Measurements from ENCODE around the gene KRT78. TPM values are rescaled to one million over a fixed set of nuclear protein-coding genes. Genes with fewer than 3 reads are reported as not detected.

KRT78 gene
- total and polyA plus RNA-seq, 9 of the 15 experiments (the other 6 are each of a cell fraction or from before 2014, with no cell fraction given), result not detected

DNA sequence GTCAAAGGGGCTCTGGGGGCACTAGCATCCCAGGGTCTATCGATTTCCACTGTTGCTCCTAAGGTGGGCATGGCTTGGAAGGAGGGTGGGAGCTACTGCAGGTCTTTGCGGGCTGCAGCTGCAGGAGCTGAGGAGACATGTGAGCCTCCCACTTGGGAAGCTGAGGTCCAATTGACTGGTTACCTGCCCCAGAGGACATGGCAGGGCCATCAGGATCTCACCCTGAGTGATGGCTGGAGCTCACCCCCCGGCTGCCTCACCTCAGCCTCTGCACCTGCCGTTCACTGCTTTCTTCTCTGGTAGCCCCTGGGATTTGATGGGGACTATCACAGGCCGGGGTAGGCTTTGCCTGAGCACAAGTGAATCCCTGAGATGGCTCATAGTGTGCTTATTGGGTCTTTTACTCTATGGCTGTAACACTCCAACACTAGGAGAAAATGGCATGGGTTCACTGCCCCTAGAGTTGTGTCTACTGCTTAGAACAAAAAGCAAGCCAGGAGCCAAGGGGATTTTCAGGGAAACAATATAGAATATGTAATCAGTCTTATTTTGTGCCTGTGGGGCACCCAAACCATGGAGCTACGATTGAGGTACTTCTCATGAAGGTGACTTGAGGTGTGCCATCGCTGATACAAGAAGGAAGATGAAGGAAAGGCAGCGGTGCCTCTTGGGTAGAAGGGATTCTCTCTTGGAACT, 31.6 kb downstream of the KRT78 start:
- 6% methylated on average over 8 of the region's 8 CpGs for WGBS (ENCODE audit: insufficient coverage, low coverage, missing lambda C conversion rate)

More for the DNA sequence above, 31.6 kb downstream of the KRT78 start:
- Histone ChIP-seq H3K79me2 (ENCODE audit: control insufficient read depth, insufficient read depth, low read length) (no peaks in the 10 kb centered on the region), H4K20me1 (replicated peaks; ENCODE audit: control insufficient read depth, insufficient read depth, low read length) (no peaks in the 10 kb centered on the region; the same call in 1 of the 2 replicates), H3K9ac (ENCODE audit: insufficient read depth in 1 of 2, low read depth in 2 of 2, low read length in 2 of 2) (no peak overlapping the region), H3K9me3 (replicated peaks; ENCODE audit: control insufficient read depth, insufficient read depth, low read depth, low read length) (no peaks in the 10 kb centered on the region), H3K9me1 (ENCODE audit: control insufficient read depth, insufficient read depth, low read length) (peaks cover 2% of the 10 kb centered on the region), H3K4me3 (no peak overlapping the region), H3K27me3 (ENCODE audit: control insufficient read depth in 2 of 2, insufficient read depth in 2 of 2, low read length in 2 of 2) (peaks cover 20 to 63% of the 10 kb centered on the region in 2 experiments), H3K27ac (ENCODE audit: extremely low read depth, low read depth, low read length) (no peak overlapping the region), H3K4me2 (ENCODE audit: insufficient read depth, low read length) (no peak overlapping the region), H3K4me1 (replicated peaks in 1 of 2; ENCODE audit: control insufficient read depth in 2 of 2, insufficient read depth in 2 of 2, low read length in 2 of 2) (no peaks in the 10 kb centered on the region; a peak in 3 of 5 replicates), H2AFZ (ENCODE audit: low read depth, low read length) (no peak overlapping the region), H3K36me3 (ENCODE audit: control insufficient read depth, insufficient read depth, low read length) (no peaks in the 10 kb centered on the region)
- POLR2A ChIA-PET, result interaction anchor here (0.6 to 0.7 kb wide), 2 partner anchors 9 to 48 kb away, joined by 3 to 4 read pairs; no protein-coding TSS in a partner anchor
- no TSS peak for BruUV-seq (replicated peaks)
- CTCF ChIA-PET (ENCODE audit: low intra/inter-chr PET ratio), result no interaction called here
- FAIRE-seq (no peak), DNase-seq (ENCODE audit: extremely low read depth in 1 of 4, low spot score in 3 of 4) (no peak), ATAC-seq (no peak)
- no peak for TF ChIP-seq ZNF431 (CRISPR knock-in tag; IDR thresholded peaks at IDR 0.05)
- TF ChIP-seq, protein P1, sequence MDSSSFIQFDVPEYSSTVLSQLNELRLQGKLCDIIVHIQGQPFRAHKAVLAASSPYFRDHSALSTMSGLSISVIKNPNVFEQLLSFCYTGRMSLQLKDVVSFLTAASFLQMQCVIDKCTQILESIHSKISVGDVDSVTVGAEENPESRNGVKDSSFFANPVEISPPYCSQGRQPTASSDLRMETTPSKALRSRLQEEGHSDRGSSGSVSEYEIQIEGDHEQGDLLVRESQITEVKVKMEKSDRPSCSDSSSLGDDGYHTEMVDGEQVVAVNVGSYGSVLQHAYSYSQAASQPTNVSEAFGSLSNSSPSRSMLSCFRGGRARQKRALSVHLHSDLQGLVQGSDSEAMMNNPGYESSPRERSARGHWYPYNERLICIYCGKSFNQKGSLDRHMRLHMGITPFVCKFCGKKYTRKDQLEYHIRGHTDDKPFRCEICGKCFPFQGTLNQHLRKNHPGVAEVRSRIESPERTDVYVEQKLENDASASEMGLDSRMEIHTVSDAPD (CRISPR knock-in tag; IDR thresholded peaks at IDR 0.05), result no peak
- no peak for TF ChIP-seq GATA2 (CRISPR knock-in tag; IDR thresholded peaks at IDR 0.05)
- TF ChIP-seq TCF7L2 (IDR thresholded peaks at IDR 0.05; ENCODE audit: low read depth, low read length), result no peak
- TF ChIP-seq POLR2AphosphoS5 (IDR thresholded peaks at IDR 0.05; ENCODE audit: control insufficient read depth, insufficient read depth, low read depth, low read length), result no peak
- TF ChIP-seq SPI1 (IDR thresholded peaks at IDR 0.05; ENCODE audit: borderline replicate concordance, low read depth, low read length), result no peak
- no peak for TF ChIP-seq ZNF695 (CRISPR knock-in tag; IDR thresholded peaks at IDR 0.05)
- TF ChIP-seq POLR3A (IDR thresholded peaks at IDR 0.05; ENCODE audit: borderline replicate concordance, extremely low read depth, insufficient read depth, insufficient read length), result no peak
- in situ Hi-C loops (cut with MboI) (no loop called here), intact Hi-C loops (cut with micrococcal nuclease) (no loop called here)

All from K562 (cell line).